Neural crest cell (in vitro differentiated cells): ENCODE results near the gene IQCK. TPM values are rescaled to one million over a fixed set of nuclear protein-coding genes. Genes with fewer than 3 reads are reported as not detected.

Experiments
- DNase-seq: peaks from one replicate; pipeline ENCODE4 v3.0.0; 2021; ENCODE audit warnings: low read depth, mixed read lengths, low spot score
- H3K27ac Mint-ChIP-seq: one replicate; pipeline ENCODE4 v1.8.0; 2021; ENCODE audit warnings: mild to moderate bottlenecking, mixed read lengths; ENCODE audit not compliant: unreplicated experiment
- H3K27me3 Mint-ChIP-seq: 2 replicates; pipeline ENCODE4 v1.8.0; 2021; ENCODE audit warnings: low read depth, mild to moderate bottlenecking, mixed read lengths
- H3K36me3 Mint-ChIP-seq: 2 replicates; pipeline ENCODE4 v1.8.0; 2021; ENCODE audit warnings: low read depth, mild to moderate bottlenecking, mixed read lengths
- H3K4me1 Mint-ChIP-seq: 2 replicates; pipeline ENCODE4 v1.8.0; 2021; ENCODE audit warnings: mixed read lengths
- H3K4me3 Mint-ChIP-seq: one replicate; pipeline ENCODE4 v1.8.0; 2021; ENCODE audit warnings: mild to moderate bottlenecking, mixed read lengths
- H3K9me3 Mint-ChIP-seq: 2 replicates; pipeline ENCODE4 v1.8.0; 2021; ENCODE audit warnings: mixed read lengths
- CTCF ChIP-seq: fragments of 200-600 bp; sonication (generic); conservative IDR thresholded peaks from 2 replicates; pipeline ENCODE4 v1.5.0; 2021; ENCODE audit warnings: antibody characterized with exemption, mild to moderate bottlenecking
- total RNA-seq: library from RNA; stranded (reverse); gene quantifications from 2 replicates; pipeline ENCODE4 v1.2.1, GENCODE V29; 2021

IQCK gene
- total RNA-seq, 1 donor from 2014 or later, result 23.7 TPM

GRCh38 chr16:19755268-19755667 is 37.2 kb downstream of the IQCK start:
- H3K9me3 Mint-ChIP-seq, result no peaks in the 10 kb centered on the region
- H3K4me3 Mint-ChIP-seq, result no peak overlapping the region
- H3K27ac Mint-ChIP-seq, result no peak overlapping the region
- H3K4me1 Mint-ChIP-seq, result peaks cover 25% of the 10 kb centered on the region
- DNase-seq, result no peak
- H3K27me3 Mint-ChIP-seq, result peaks cover 29% of the 10 kb centered on the region
- no peaks in the 10 kb centered on the region for H3K36me3 Mint-ChIP-seq
- TF ChIP-seq CTCF, result no peak

- DNase-seq, result no peak
- H3K27me3 Mint-ChIP-seq, result peaks cover 43% of the 10 kb centered on the region
- peaks cover 14% of the 10 kb centered on the region for H3K4me1 Mint-ChIP-seq
- peak overlapping the region; percentile 10 for H3K4me3 Mint-ChIP-seq
- no peak for TF ChIP-seq CTCF
- H3K27ac Mint-ChIP-seq, result no peak overlapping the region
- no peaks in the 10 kb centered on the region for H3K36me3 Mint-ChIP-seq
- no peaks in the 10 kb centered on the region for H3K9me3 Mint-ChIP-seq
Observed at GRCh38 chr16:19757026-19757425, 39.0 kb downstream of the IQCK start.

- Mint-ChIP-seq H3K4me3 (peak overlapping the region; percentile 0), H3K27me3 (peaks cover 52% of the 10 kb centered on the region), H3K27ac (peak overlapping the region; percentile 4), H3K4me1 (peaks cover 11% of the 10 kb centered on the region), H3K9me3 (no peaks in the 10 kb centered on the region), H3K36me3 (no peaks in the 10 kb centered on the region)
- TF ChIP-seq CTCF, result no peak
- DNase-seq, result no peak
Observed at GRCh38 chr16:19757762-19758595, 39.9 kb downstream of the IQCK start.

GRCh38 chr16:19760356-19761060 is 42.4 kb downstream of the IQCK start:
- Mint-ChIP-seq H3K4me1 (peaks cover 18% of the 10 kb centered on the region), H3K27ac (no peak overlapping the region), H3K27me3 (peaks cover 45% of the 10 kb centered on the region), H3K4me3 (no peak overlapping the region), H3K9me3 (no peaks in the 10 kb centered on the region), H3K36me3 (no peaks in the 10 kb centered on the region)
- no peak for DNase-seq
- no peak for TF ChIP-seq CTCF

- peaks cover 19% of the 10 kb centered on the region for H3K36me3 Mint-ChIP-seq
- no peak for DNase-seq
- peaks cover 7% of the 10 kb centered on the region for H3K4me1 Mint-ChIP-seq
- H3K27ac Mint-ChIP-seq, result no peak overlapping the region
- H3K9me3 Mint-ChIP-seq, result peaks cover 5% of the 10 kb centered on the region
- no peak for TF ChIP-seq CTCF
- H3K27me3 Mint-ChIP-seq, result peaks cover 22% of the 10 kb centered on the region
- H3K4me3 Mint-ChIP-seq, result no peak overlapping the region
Observed at GRCh38 chr16:19765860-19766553, 47.9 kb downstream of the IQCK start.
